Head of caudate nucleus (tissue), 42 donors: Measurements from ENCODE around the gene MRPL39.

ENCODE experiments used
- DNase-seq, 42 donors: peaks; one replicate each; pipeline versions ENCODE4 v3.0.0 to v3.0.0-alpha.2; 2020 to 2021; ENCODE audit warnings: mixed read lengths in 7 of 42
- intact Hi-C: fragments of 100-400 bp; cut with DNase I; formaldehyde crosslinking; loops from one replicate; pipeline ENCODE4 v1.15.0; 2022

Gene MRPL39

GRCh38 chr21:25573409-25574206 is 33.7 kb downstream of the MRPL39 start:
- intact Hi-C loops: no loop called here
- DNase-seq: peak in 35 of 42 donors; percentile 15 to 87 (median 57)

- DNase-seq: no peak
- intact Hi-C loops: no loop called here
Measured at GRCh38 chr21:25572861-25573310, 34.4 kb downstream of the MRPL39 start.

- intact Hi-C loops: no loop called here
- no peak for DNase-seq
Measured at GRCh38 chr21:25571726-25572121, 35.6 kb downstream of the MRPL39 start.

- intact Hi-C loops: no loop called here
- DNase-seq: no peak
Measured at GRCh38 chr21:25569711-25570110, 37.6 kb downstream of the MRPL39 start.

- no peak for DNase-seq
- intact Hi-C loops: no loop called here
Measured at GRCh38 chr21:25569084-25569483, 38.2 kb downstream of the MRPL39 start.

GRCh38 chr21:25568246-25568645 is 39.0 kb downstream of the MRPL39 start:
- intact Hi-C loops: no loop called here
- DNase-seq: peak in 4 of 42 donors; percentile 7 to 49 (median 23)

- intact Hi-C loops: no loop called here
- no peak for DNase-seq
Measured at GRCh38 chr21:25567472-25567871, 39.8 kb downstream of the MRPL39 start.

GRCh38 chr21:25566645-25567044 is 40.6 kb downstream of the MRPL39 start:
- intact Hi-C loops: no loop called here

GRCh38 chr21:25565272-25566211 is 41.7 kb downstream of the MRPL39 start:
- intact Hi-C loops: no loop called here
- no peak for DNase-seq

More at GRCh38 chr21:25566645-25567044, 40.6 kb downstream of the MRPL39 start:
- no peak for DNase-seq

GRCh38 chr21:25564349-25564948 is 42.8 kb downstream of the MRPL39 start:
- intact Hi-C loops: no loop called here

GRCh38 chr21:25563361-25564116 is 43.7 kb downstream of the MRPL39 start:
- no peak for DNase-seq
- intact Hi-C loops: no loop called here

More at GRCh38 chr21:25564349-25564948, 42.8 kb downstream of the MRPL39 start:
- no peak for DNase-seq

GRCh38 chr21:25562660-25563059 is 44.6 kb downstream of the MRPL39 start:
- intact Hi-C loops: no loop called here
- DNase-seq: no peak

- intact Hi-C loops: no loop called here
- peak in 39 of 42 donors; percentile 14 to 66 (median 33) for DNase-seq
Measured at GRCh38 chr21:25561668-25562641, 45.3 kb downstream of the MRPL39 start.

GRCh38 chr21:25560891-25561290 is 46.4 kb downstream of the MRPL39 start:
- intact Hi-C loops: no loop called here
- no peak for DNase-seq

- no peak for DNase-seq
- intact Hi-C loops: no loop called here
Measured at GRCh38 chr21:25560271-25560685, 47.0 kb downstream of the MRPL39 start.

GRCh38 chr21:25559746-25560145 is 47.5 kb downstream of the MRPL39 start:
- DNase-seq: no peak
- intact Hi-C loops: no loop called here

GRCh38 chr21:25558123-25558522 is 49.2 kb downstream of the MRPL39 start:
- intact Hi-C loops: no loop called here
- DNase-seq: no peak

- intact Hi-C loops: no loop called here
Measured at GRCh38 chr21:25557180-25557579, 50.1 kb downstream of the MRPL39 start.

More at GRCh38 chr21:25557180-25557579, 50.1 kb downstream of the MRPL39 start:
- DNase-seq: no peak
